HG02759 (cell line): ENCODE data around the gene STK17A.
A peak's percentile ranks its signal among the peaks of the same experiment; 100 is the strongest.
"Not testable (repeated sequence)": the region's sequence is repeated elsewhere in the genome, so short reads cannot be mapped to it uniquely, and the experiment has no call there.

ENCODE experiments used
- ATAC-seq: cut with Tn5 transposase; IDR thresholded peaks from one replicate; pipeline ENCODE4 v1.9.1; 2021; ENCODE audit warnings: mild to moderate bottlenecking, moderate library complexity; ENCODE audit not compliant: unreplicated experiment

STK17A gene

DNA sequence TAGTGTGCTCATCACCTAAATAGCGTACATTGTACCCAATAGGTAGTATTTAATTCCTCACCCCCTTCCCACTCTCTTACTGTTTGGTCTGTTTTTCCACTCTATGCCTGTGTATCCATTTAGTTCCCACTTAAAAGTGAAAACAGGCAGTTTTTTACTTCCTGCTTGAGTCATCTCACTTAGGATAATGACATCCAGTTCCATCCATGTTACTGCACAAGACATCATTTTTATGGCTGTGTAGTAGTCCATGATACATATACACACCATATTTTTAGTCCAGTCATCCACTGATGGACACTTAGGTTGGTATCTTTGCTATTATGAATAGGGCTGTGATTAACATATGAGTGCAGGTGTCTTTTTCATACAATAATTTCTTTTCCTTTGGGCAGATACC lies 10.1 kb downstream of the STK17A start:
- no peak for ATAC-seq

DNA sequence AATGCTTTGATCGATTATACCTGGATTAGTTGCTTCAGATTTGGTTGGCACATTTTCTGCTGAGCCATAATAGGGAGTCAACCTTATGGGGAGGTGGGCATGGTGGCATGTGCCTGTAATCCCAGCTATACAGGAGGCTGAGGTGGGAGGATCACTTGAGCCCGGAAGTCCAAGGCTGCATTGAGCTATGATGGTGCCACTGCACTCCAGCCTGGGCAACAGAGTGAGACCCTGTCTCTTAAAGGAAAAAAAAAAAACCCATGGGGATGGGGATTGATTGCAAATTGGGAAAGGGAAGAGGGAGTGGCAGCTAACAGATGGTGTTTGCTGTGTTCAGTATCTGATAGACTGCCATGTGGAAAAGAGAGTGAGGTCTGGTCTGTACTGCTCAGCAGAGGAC lies 11.1 kb downstream of the STK17A start:
- no peak for ATAC-seq

GRCh38 chr7:43596426-43596825 lies 13.5 kb downstream of the STK17A start:
- not testable (repeated sequence) for ATAC-seq

DNA sequence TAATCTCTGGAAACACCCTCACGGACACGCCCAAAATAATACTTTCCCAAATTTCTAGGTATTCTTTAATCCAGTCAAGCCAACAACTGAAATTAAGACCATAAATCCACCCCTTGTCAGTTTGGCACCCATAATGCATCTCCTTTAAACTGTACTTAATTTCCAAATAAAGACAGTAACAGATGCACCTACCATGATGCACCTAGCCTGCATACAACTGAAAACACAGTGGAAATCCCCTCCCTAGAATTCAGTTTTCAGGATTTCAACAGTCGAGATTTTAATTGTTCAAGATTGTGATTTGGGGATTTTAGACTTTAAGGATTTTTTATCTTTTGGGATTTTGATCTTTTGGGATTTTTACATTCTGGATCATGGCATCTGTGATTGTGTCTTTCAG lies 17.1 kb downstream of the STK17A start:
- no peak for ATAC-seq

DNA sequence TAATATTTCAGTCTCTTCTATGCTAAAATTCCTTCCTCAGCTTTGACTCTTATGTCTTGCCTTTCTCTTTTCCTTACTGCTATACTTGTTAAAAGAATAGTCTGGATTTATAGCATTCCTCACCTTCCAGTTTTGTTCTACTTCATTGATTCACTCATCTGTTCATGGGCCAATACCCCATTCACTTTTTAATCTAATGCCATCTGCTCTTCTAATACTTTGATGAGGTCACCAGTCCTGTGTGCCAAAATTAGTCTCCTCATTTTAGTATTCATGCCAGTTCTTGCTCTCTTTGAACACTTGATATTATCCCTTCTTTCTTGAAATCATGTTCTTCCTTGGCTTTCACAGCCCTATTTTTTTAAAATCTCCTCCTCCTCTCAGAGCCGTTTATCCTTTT lies 19.3 kb downstream of the STK17A start:
- ATAC-seq, result no peak

GRCh38 chr7:43604251-43604650 lies 21.3 kb downstream of the STK17A start:
- no peak for ATAC-seq

DNA sequence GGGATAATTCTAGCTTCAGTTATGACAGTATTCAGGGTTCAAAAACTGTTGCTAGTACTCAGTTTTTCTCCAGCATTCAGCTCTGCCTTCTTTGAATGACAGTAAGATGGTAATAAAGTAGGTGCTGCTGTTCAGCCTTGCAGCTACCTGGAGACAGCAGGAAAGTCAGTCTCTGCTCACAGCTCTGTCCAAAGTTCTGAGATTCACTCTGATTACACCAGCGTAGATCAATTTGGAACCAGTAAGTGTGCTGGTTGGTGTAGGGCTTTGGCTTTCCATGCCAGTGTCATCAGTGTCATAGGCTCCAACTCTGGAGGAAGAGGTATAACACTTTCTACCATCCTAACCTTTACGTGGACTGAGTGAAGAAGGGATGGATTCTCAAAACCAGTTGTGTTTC lies 26.2 kb downstream of the STK17A start:
- ATAC-seq, result no peak

GRCh38 chr7:43612128-43612527 lies 29.2 kb downstream of the STK17A start:
- ATAC-seq, result no peak

DNA sequence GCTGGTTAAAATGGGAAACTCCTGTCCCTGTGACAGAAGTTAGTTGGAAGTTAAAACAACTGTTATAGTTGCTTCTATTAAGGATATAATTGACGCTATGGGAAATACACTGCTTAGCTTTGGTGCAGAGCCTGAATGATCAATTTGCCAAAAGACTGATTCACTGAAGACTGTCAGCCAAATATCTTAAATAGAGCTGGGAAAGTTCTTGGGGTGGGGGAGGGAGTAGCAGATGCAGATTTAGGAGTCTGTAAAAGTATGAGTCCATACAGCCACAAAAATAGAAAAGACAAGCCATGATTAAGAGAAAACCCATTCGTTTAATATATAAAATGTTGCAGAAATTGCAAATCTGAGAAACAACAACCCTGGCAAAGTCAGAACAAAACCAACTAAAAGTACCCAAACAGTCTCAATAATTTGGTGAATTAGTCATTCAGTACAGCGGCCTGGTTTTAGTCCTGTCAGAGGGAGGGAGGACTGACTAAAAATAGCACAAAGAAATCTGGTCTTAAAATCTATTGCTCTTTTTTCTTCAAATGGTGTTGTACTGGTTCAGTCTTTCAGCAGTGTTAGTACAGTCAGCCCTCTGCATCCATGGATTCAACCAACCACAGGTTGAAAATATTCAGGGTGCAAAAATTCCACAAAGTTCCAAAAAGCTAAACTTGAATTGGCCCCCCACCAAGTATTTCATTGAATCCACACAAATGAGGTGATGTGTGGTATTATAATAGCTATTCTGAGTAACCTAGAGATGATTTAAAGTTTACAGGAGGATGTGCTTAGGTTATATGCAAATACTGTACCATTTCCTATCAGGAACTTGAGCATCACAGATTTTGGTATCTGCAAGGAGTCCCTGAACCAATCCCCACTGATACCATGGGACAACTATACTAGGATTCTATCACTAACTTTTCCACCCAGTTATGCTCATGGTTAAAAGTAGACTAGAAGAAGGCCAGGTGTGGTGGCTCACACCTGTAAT lies 30.0 kb downstream of the STK17A start:
- peak; percentile 83 for ATAC-seq

GRCh38 chr7:43615558-43616145 lies 32.7 kb downstream of the STK17A start:
- no peak for ATAC-seq

- no peak for ATAC-seq
Observed at GRCh38 chr7:43616977-43617376, 34.1 kb downstream of the STK17A start.

- ATAC-seq, result no peak
Observed at GRCh38 chr7:43618073-43618472, 35.2 kb downstream of the STK17A start.

GRCh38 chr7:43619213-43620012 lies 36.5 kb downstream of the STK17A start:
- ATAC-seq, result no peak

- ATAC-seq, result no peak
Observed at GRCh38 chr7:43621729-43622448, 39.0 kb downstream of the STK17A start.

GRCh38 chr7:43624156-43624555 lies 41.2 kb downstream of the STK17A start:
- ATAC-seq, result no peak

DNA sequence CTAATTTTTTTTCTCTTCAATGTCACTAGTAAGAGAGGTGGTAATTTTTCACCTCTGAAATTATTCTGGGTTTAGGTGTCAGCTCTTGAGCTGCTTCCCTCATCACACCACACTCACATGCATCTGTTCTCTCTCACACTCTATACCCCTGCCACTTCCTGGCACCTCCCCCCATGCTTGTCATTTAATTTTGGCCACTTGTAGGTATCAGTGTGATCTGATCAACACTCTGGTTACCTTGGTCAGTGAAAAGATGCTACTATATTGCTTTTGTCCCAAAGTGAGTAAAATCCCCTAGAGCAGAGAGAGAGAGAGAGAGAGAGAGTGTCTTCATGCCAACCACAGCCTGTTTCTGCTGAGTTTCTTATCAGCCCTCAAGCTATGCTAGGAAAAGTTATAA lies 42.5 kb downstream of the STK17A start:
- ATAC-seq, result peak; percentile 64

- peak; percentile 48 for ATAC-seq
Observed at GRCh38 chr7:43625980-43626379, 43.1 kb downstream of the STK17A start.

- no peak for ATAC-seq
Observed at GRCh38 chr7:43626695-43627094, 43.8 kb downstream of the STK17A start.

DNA sequence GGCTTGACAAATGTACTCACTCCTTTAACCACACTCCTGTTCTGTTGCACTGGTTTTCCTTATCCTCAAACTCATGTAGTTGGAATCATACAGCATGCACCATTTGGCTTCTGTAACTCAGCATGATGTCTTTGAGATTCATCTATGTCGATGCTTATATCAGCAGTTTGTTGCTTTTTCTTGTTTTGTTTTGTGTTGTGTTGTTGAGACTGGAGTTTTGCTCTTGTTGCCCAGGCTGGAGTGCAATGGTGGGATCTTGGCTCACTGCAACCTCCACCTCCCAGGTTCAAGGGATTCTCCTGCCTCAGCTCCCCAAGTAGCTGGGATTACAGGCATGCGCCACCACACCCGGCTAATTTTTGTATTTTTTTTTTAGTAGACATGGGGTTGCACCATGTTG lies 44.9 kb downstream of the STK17A start:
- ATAC-seq, result not testable (repeated sequence)

- no peak for ATAC-seq
Observed at GRCh38 chr7:43628431-43628830, 45.5 kb downstream of the STK17A start.

DNA sequence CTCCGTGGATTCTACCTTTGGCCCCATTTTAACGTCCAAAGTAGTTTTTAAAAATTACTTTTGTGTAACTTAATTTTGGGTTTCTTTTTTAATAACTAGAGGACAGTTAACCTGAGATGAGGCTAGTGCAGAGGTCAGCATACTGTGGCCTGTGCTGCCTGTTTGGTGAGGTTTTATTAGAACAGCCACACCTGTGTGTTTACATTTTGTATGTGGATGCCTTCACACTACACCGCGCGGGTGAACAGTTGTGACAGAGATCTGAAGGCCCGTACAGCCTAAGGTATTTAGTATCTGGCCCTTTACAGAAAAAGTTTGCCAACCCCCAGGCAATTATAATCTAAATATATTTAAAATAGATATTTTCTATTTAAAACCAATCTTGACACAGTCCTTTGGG lies 46.9 kb downstream of the STK17A start:
- ATAC-seq, result no peak
